GM12891 (cell line): ENCODE measurements around the gene PTPRT.

ENCODE experiments used
- DNase-seq: peaks from one replicate; pipeline ENCODE4 v3.0.0; 2011; ENCODE audit warnings: low spot score; ENCODE audit not compliant: insufficient read length
- FAIRE-seq: peaks from 2 replicates; lab custom pipeline; 2011; peaks lifted over from hg19 to GRCh38; lab: Jason Lieb, UNC
- PAX5 ChIP-seq: IDR thresholded peaks from 2 replicates; pipeline ENCODE4 v1.6.1; 2011; ENCODE audit warnings: low read length, moderate library complexity, mild to moderate bottlenecking; ENCODE audit not compliant: insufficient read depth, severe bottlenecking
- POLR2A ChIP-seq: IDR thresholded peaks from 2 replicates; pipeline ENCODE4 v1.6.1; 2011; ENCODE audit warnings: low read depth, low read length, control low read depth
- POLR2AphosphoS5 ChIP-seq: IDR thresholded peaks from 2 replicates; pipeline ENCODE4 v1.6.1; 2011; ENCODE audit warnings: low read depth, low read length, control low read depth
- POU2F2 ChIP-seq: IDR thresholded peaks from 2 replicates; pipeline ENCODE4 v1.6.1; 2011; ENCODE audit warnings: low read depth, mild to moderate bottlenecking, control low read depth, low read length, moderate library complexity
- SPI1 ChIP-seq: IDR thresholded peaks from 2 replicates; pipeline ENCODE4 v1.6.1; 2011; ENCODE audit warnings: low read depth, low read length, control low read depth
- TAF1 ChIP-seq: IDR thresholded peaks from 2 replicates; pipeline ENCODE4 v1.6.1; 2011; ENCODE audit warnings: low read depth, low read length, control low read depth

Gene PTPRT

DNA sequence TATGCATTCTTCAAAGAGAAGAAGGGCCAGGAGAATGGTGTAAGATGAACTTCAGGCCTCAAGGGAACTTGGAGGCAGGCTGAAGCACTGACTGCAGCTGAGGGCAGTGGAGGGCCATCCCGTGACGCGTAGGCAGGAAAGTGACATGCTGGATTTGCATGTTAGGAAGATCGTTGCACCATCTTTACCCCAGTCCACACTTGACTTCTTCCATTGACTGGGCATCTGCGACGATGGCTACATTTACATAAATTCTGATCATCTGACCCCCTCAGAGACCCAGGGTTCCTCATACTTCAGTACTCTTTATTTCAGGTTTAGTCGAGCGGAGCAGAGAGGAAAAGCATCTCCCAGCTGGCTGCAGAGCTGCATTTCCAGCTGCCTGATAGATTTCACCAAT is 180.2 kb downstream of the PTPRT start:
- no peak for TF ChIP-seq PAX5
- TF ChIP-seq POLR2AphosphoS5 = no peak
- no peak for FAIRE-seq
- no peak for DNase-seq

DNA sequence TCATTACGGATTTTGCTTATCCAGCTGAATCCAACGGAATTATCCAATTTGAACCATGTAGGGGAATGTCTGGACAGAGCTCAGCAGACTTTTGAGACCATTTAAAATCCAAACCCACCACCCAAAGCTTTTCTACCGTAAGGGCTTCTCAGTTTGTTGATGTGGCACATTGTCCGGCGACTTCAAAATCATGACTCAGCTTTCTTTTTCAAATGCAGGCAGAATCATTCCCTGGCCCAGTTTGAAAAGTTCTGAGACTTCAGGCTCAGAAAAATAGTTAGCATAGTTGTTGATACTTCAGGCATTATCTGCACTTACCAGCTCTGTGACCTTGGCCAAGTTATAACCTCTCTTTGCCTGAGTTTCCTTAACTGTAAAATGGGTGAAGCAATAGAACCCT is 182.2 kb downstream of the PTPRT start:
- DNase-seq (no peak), FAIRE-seq (no peak)
- TF ChIP-seq SPI1 = no peak
- no peak for TF ChIP-seq POU2F2
- no peak for TF ChIP-seq POLR2A
- no peak for TF ChIP-seq POLR2AphosphoS5
- no peak for TF ChIP-seq TAF1
- TF ChIP-seq PAX5 = no peak

DNA sequence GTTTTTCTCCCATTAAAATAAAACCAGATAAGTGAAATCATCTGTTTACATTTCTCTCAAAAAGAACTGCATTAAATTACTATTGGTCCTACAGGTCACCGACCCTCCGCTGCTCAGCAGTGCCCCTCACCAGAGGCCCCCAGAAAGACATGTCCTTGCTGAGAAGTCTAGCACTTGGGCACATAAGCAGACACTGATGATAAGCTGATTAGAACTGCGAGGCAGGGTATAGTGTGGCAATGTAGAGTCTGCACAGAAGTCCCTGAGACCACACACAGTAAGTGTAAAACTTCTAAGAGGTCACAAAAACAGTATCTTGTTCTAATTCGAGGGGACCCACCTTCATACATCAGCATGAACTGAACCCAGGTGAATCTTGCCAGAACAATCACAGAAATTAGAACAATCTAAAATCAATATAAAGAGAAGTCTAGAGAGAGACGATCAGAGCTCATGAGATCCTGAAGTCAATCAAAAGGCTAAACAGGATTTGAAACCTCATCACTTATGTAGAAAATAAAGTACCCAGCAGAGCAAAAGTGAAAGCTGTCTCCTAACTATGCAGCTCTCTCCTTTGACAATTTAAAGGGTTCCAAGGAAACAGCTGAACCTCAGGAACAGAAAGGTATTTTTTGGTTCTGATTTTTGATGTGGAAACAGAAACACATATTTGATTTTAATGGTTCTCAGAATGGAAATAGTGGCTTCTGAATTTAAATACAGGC is 182.9 kb downstream of the PTPRT start:
- FAIRE-seq (no peak), DNase-seq (no peak)
- no peak for TF ChIP-seq POU2F2
- TF ChIP-seq PAX5 = no peak
- no peak for TF ChIP-seq POLR2A
- TF ChIP-seq SPI1 = no peak
- no peak for TF ChIP-seq TAF1
- TF ChIP-seq POLR2AphosphoS5 = no peak

DNA sequence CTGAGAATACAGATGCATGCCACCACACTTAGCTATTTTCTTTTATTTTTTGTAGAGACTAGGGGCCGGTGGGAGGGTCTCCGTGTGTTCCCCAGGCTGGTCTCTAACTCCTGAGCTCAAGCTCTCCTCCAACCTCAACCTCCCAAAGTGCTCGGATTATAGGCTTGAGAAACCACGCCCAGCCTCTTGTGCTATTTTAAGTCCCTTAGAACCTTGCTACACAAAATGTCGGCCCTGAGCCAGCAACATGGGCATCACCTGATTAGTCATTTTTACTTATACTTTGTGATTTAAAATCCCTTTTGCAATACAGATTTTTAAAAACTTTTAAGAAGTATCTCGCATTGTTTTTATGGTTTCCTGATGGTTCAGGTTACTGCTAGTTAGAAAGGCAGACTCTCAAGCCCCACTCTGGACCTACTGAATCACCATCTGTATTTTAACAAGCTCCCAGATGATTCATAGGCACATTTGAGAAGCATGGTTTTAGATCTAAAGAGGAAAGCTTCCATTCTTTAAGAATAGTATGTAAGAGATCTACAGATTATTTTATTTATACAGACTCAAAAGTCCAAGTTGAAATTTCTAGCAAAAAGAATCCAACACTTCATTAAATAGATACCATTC is 186.3 kb downstream of the PTPRT start:
- no peak for FAIRE-seq
- no peak for TF ChIP-seq POLR2AphosphoS5
- no peak for TF ChIP-seq POU2F2
- TF ChIP-seq TAF1 = no peak
- no peak for TF ChIP-seq SPI1
- no peak for TF ChIP-seq POLR2A
- no peak for TF ChIP-seq PAX5
- DNase-seq = no peak

DNA sequence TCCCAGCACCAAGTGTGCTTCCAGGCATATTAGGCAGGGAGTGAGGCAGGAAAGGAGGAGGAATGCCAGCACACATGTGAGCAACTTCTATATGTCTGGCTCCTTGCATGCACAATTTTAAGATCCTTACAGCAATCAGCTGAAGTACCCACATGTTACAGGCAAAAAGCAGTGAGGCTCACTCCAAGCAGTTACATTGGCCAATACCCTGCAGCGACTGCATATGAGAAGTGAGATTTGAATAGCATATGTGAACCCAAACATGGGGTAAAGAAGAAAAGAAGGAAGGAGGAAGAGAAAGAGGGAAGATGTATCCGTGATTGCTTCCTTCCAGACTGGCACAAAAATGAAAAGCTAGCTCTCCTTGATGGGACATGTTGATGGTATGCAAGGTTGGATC is 193.6 kb downstream of the PTPRT start:
- FAIRE-seq (no peak), DNase-seq (no peak)
- TF ChIP-seq POLR2AphosphoS5 = no peak
- no peak for TF ChIP-seq POLR2A
- no peak for TF ChIP-seq PAX5
- no peak for TF ChIP-seq SPI1
- TF ChIP-seq POU2F2 = no peak
- no peak for TF ChIP-seq TAF1

DNA sequence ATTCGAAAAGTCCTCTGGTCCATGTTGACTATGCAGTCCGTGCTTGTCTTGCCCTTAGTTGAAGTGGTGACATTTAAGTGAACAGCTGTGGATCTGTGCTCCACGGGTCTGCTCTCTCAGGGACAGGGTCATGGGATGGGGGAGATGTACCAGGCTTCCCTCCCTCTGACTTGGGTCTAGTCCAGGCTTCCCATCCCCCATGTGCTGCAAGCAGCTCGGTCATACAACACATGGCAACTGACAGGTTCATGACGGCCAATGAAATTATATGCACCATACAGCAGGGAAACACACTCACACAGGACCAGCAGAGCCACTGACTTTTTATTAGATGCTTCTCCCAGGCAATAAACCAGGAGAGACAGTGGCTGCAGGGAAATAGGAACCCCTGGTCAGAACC is 201.4 kb downstream of the PTPRT start:
- FAIRE-seq (no peak), DNase-seq (no peak)
- TF ChIP-seq SPI1 (no peak), POU2F2 (no peak), PAX5 (no peak), POLR2A (no peak), TAF1 (no peak)

DNA sequence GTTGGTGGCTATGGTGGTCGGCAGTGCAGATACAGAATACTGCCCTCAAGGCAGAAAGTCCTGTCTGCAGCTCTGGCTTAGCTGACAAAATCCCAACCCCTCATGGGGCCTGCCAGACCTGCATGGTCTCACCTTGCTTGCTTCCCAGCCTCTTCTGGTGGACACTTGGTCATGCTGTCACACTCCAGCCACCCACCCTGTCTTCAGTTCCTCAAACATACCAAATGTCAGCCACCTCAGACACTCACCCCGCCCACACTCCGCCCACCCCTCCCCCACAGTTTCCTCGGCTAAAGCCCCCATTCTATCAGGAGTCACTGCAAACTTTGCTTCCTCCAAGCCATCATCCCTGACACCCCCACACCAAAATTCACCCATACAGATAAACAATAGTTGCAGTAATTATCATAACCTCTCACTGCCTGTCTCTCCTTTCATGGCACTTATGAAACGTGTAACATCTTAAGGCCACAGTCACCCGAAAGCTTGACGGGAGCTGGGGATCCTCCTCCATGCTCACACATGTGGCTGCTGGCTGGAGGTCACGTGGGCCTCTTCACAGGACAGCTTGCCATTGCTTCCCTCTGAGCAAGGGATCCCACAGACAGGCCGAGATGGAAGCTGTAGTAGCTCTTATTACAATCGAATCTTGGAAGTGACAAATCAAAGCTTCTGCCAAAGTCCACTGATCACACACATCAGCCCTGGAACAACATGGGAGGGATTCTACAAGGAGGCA is 202.2 kb downstream of the PTPRT start:
- no peak for DNase-seq
- TF ChIP-seq SPI1 (peak; percentile 56), POLR2AphosphoS5 (no peak)
- no peak for FAIRE-seq

DNA sequence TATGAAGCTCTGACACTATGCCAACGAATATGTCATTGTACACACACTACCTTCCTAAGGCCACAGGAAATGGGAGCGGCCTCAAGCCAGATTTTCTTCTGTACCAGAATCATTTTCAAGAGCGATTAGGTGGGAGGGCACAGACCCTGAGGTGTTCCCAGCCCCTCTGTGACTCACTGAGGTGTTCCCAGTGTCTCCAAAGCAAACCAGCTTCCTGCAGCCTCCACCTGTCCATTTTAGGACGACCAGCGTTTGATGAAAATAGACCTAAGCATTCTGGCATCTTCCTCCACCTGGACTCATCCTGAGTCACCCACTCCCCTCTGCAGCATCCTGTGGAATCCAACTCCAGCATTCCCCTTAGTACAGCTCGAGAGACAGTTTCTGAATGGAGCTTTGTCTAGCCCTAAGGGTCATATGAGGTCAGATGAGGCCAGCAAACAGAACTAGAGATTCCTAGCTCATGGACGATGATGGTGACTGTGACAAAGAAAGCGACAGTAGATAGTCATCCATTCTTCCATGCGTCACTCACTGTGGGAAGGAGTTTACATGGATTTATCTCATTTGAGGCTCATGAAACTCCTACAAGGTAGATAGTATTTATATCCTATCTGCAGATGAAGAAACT is 203.4 kb downstream of the PTPRT start:
- TF ChIP-seq TAF1 (no peak), POLR2AphosphoS5 (no peak), PAX5 (no peak), POU2F2 (no peak), SPI1 (no peak), POLR2A (no peak)
- FAIRE-seq = no peak

DNA sequence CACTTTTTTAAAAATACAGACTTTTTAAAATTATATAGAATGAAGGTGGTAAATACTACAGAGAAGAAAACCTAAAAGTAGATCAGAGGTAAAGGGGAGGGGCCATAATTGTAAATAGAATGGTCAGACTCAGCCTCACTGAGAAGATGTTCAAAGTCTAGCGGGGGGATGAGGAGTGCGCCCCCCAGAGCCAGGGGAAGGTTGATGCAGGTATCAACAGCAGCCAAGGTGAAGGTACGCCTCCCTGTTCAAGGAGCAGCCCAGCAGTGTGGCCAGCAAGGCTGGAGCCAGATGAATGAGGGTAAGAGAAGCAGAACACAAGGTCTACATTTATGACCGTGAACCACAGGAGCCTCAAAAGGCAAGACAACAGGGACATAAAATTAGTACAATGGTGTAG is 204.1 kb downstream of the PTPRT start:
- no peak for FAIRE-seq
- no peak for DNase-seq
- TF ChIP-seq POLR2AphosphoS5 = no peak
- no peak for TF ChIP-seq SPI1
- TF ChIP-seq POU2F2 = no peak

More for the DNA sequence above, 203.4 kb downstream of the PTPRT start:
- DNase-seq = no peak

DNA sequence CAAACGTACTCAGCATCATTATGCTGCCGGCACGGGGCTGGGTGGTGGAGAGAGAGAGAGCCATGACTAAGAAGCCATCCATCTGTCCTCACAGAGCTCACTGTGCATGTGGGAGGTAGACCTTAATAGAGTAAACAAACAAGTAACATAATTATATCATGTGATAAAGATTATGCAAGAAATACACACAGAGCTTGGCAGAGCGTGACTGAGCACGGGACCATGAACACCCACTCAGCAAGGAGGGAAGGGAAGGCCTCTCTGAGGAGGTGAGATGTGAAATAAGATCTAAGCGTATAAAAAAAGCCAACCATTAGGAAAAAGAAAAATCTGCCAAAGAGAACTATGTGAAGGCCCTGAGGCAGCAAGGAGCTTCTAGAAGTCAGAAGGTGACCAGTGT is 207.5 kb downstream of the PTPRT start:
- TF ChIP-seq POLR2A (no peak), POU2F2 (no peak), POLR2AphosphoS5 (no peak), TAF1 (no peak), SPI1 (no peak), PAX5 (no peak)
- no peak for DNase-seq
- no peak for FAIRE-seq
